Measurements from ENCODE around the gene RNASE11. TPM values are rescaled to one million over a fixed set of nuclear protein-coding genes. Genes with fewer than 3 reads are reported as not detected.

Gene RNASE11
- polyA plus RNA-seq, 3 donors, result not detected

Other genes starting within 250 kb of the RNASE11 start
- 10 to 100 TPM; 47.7 to 60.8 (median 57.6) TPM for gene PARP2, start 244.4 kb downstream of the RNASE11 start, polyA plus RNA-seq (ENCODE audit: insufficient read length in 3 of 3)
- gene TEP1, start 174.5 kb downstream of the RNASE11 start, polyA plus RNA-seq (ENCODE audit: insufficient read length in 3 of 3), result 10 to 100 TPM; 17.7 to 22.1 (median 19.9) TPM
- under 1 TPM; 0.27 to 0.88 (median 0.56) TPM for gene KLHL33, start 151.8 kb downstream of the RNASE11 start, polyA plus RNA-seq (ENCODE audit: insufficient read length in 3 of 3)
- gene OSGEP, start 133.2 kb downstream of the RNASE11 start, polyA plus RNA-seq (ENCODE audit: insufficient read length in 3 of 3), result 10 to 100 TPM; 48.5 to 87.7 (median 78.9) TPM
- 100 to 1,000 TPM; 318 to 336 (median 334) TPM for gene APEX1, start 132.8 kb downstream of the RNASE11 start, polyA plus RNA-seq (ENCODE audit: insufficient read length in 3 of 3)
- gene PIP4P1, start 126.6 kb downstream of the RNASE11 start, polyA plus RNA-seq (ENCODE audit: insufficient read length in 3 of 3), result 10 to 100 TPM; 33.9 to 37.6 (median 35.3) TPM
- gene PNP, start 118.6 kb downstream of the RNASE11 start, polyA plus RNA-seq (ENCODE audit: insufficient read length in 3 of 3), result 10 to 100 TPM; 67.6 to 80.2 (median 78.8) TPM
- under 1 TPM in 1 of 3 donors, not detected in 2; 0.23 TPM for gene RNASE10, start 82.5 kb downstream of the RNASE11 start, polyA plus RNA-seq (ENCODE audit: insufficient read length in 3 of 3)
- gene RNASE9, start 27.0 kb downstream of the RNASE11 start, polyA plus RNA-seq (ENCODE audit: insufficient read length in 3 of 3), result not detected
- gene RNASE12, start 3.4 kb upstream of the RNASE11 start, polyA plus RNA-seq (ENCODE audit: insufficient read length in 3 of 3), result not detected
- gene OR6S1, start 53.7 kb upstream of the RNASE11 start, polyA plus RNA-seq (ENCODE audit: insufficient read length in 3 of 3), result not detected
- 1 to 10 TPM; 1.3 to 4.4 (median 2.4) TPM for gene RNASE4, start 96.6 kb upstream of the RNASE11 start, polyA plus RNA-seq (ENCODE audit: insufficient read length in 3 of 3)
- 1 to 10 TPM; 2.7 to 4.2 (median 3.4) TPM for gene ANG, start 100.8 kb upstream of the RNASE11 start, polyA plus RNA-seq (ENCODE audit: insufficient read length in 3 of 3)
- gene EDDM3A, start 157.9 kb upstream of the RNASE11 start, polyA plus RNA-seq (ENCODE audit: insufficient read length in 3 of 3), result under 1 TPM in 2 of 3 donors, not detected in 1; 0.21 to 0.31 TPM
- gene EDDM3B, start 180.4 kb upstream of the RNASE11 start, polyA plus RNA-seq (ENCODE audit: insufficient read length in 3 of 3), result under 1 TPM in 1 of 3 donors, not detected in 2; 0.19 TPM
- gene RNASE6, start 193.3 kb upstream of the RNASE11 start, polyA plus RNA-seq (ENCODE audit: insufficient read length in 3 of 3), result 1 to 10 TPM; 5.2 to 6.8 (median 5.3) TPM
- gene RNASE1, start 214.8 kb upstream of the RNASE11 start, polyA plus RNA-seq (ENCODE audit: insufficient read length in 3 of 3), result 100 to 1,000 TPM; 127 to 202 (median 145) TPM